HCT116 (cell line): ENCODE results near the gene SLC25A44.

Experiments used
- YY1 ChIP-seq: IDR thresholded peaks from 2 replicates; pipeline ENCODE4 v1.6.1; 2011; ENCODE audit warnings: low read length, low read depth, moderate library complexity, mild to moderate bottlenecking; ENCODE audit not compliant: insufficient replicate concordance; ENCODE audit errors: extremely low read depth
- TF ChIP-seq, protein P1 (sequence below), 3 experiments: fragments of 200-600 bp in 1 of 3; sonication (generic) in 1 of 3; IDR thresholded peaks in 2 of 3; conservative IDR thresholded peaks in 1 of 3; 2 replicates each; pipeline ENCODE4 v1.5.1; 2012 to 2017; ENCODE audit warnings: low read depth in 2 of 3, low read length in 2 of 3, antibody characterized with exemption in 1 of 3, borderline replicate concordance in 1 of 3, control low read depth in 1 of 3, mild to moderate bottlenecking in 1 of 3, mixed read lengths in 1 of 3, mixed run types in 1 of 3, moderate library complexity in 1 of 3; ENCODE audit not compliant: insufficient read depth in 1 of 3

DNA sequence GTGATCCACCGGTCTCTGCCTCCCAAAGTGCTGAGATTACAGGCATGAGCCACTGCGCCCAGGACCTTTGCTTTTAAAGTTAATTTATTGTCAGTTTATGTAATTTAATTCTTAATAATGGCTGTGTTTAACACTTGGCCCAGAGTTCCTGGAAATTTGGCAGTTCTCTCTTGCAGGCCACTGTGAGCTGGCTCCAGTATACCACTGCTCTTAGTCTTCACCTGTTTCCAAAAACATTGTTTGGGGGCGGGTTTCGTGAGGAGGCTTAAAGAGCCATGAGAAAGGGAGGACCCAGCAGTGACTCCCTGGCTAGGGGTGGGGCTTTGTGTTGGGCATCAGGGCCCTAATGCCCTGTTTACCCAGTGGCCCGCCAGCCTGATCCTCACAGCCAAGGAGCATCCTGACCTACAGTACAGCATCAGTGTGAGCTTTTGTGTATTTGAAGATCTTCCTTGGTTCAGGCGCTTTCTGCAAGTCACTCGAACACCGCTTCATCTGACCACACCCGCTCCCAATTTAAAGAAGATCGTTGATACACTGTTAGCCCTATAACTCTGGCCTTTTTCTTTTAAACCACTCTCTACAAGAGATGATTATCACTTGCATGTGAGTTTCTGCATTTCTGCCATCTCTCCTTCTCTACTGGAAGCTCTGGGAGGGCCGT lies 36.0 kb downstream of the SLC25A44 start:
- TF ChIP-seq YY1: no peak
- TF ChIP-seq, protein P1, sequence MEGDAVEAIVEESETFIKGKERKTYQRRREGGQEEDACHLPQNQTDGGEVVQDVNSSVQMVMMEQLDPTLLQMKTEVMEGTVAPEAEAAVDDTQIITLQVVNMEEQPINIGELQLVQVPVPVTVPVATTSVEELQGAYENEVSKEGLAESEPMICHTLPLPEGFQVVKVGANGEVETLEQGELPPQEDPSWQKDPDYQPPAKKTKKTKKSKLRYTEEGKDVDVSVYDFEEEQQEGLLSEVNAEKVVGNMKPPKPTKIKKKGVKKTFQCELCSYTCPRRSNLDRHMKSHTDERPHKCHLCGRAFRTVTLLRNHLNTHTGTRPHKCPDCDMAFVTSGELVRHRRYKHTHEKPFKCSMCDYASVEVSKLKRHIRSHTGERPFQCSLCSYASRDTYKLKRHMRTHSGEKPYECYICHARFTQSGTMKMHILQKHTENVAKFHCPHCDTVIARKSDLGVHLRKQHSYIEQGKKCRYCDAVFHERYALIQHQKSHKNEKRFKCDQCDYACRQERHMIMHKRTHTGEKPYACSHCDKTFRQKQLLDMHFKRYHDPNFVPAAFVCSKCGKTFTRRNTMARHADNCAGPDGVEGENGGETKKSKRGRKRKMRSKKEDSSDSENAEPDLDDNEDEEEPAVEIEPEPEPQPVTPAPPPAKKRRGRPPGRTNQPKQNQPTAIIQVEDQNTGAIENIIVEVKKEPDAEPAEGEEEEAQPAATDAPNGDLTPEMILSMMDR (IDR thresholded peaks at IDR 0.05 in 2 of 3, conservative IDR thresholded peaks at IDR 0.05 in 1 of 3; ENCODE audit: borderline replicate concordance in 1 of 3, insufficient read depth in 1 of 3, low read depth in 2 of 3, low read length in 2 of 3): no peak
